ENCODE measurements around the gene ARHGEF7. TPM values are rescaled to one million over a fixed set of nuclear protein-coding genes. Genes with fewer than 3 reads are reported as not detected.

Gene ARHGEF7
- total and polyA plus RNA-seq, 8 donors: 52.8 to 86.0 (median 72.2) TPM

- DNase-seq: peak in 1 of 4 donors; percentile 72
- H3K36me3 ChIP-seq: no peaks in the 10 kb centered on the region
- intact Hi-C loops (cut with DNase I): no loop called here
- no peaks in the 10 kb centered on the region for H3K4me1 ChIP-seq
- no peak overlapping the region for H3K4me3 ChIP-seq
- TF ChIP-seq CTCF (IDR thresholded peaks at IDR 0.05): no peak
- ATAC-seq: no peak
- H3K27me3 ChIP-seq: peaks cover 0 to 12% of the 10 kb centered on the region in 2 donors
- H3K9me3 ChIP-seq: no peaks in the 10 kb centered on the region
- no peak overlapping the region for H3K27ac ChIP-seq
These were observed 24.3 kb downstream of the ARHGEF7 start for GRCh38 chr13:111139452-111139851.

GRCh38 chr13:111139873-111140561 is 24.9 kb downstream of the ARHGEF7 start:
- no peak for ATAC-seq
- intact Hi-C loops (cut with DNase I): no loop called here
- Histone ChIP-seq H3K36me3 (no peaks in the 10 kb centered on the region), H3K4me3 (no peak overlapping the region), H3K27me3 (peaks cover 0 to 12% of the 10 kb centered on the region in 2 donors), H3K27ac (no peak overlapping the region), H3K4me1 (no peaks in the 10 kb centered on the region), H3K9me3 (no peaks in the 10 kb centered on the region)
- TF ChIP-seq CTCF (IDR thresholded peaks at IDR 0.05): no peak
- DNase-seq: no peak

GRCh38 chr13:111140562-111141105 is 25.5 kb downstream of the ARHGEF7 start:
- no peak for TF ChIP-seq CTCF (IDR thresholded peaks at IDR 0.05)
- H3K4me3 ChIP-seq: no peak overlapping the region
- H3K27ac ChIP-seq: no peak overlapping the region
- DNase-seq: no peak
- H3K4me1 ChIP-seq: no peaks in the 10 kb centered on the region
- H3K36me3 ChIP-seq: no peaks in the 10 kb centered on the region
- H3K27me3 ChIP-seq: peaks cover 0 to 12% of the 10 kb centered on the region in 2 donors
- no peaks in the 10 kb centered on the region for H3K9me3 ChIP-seq
- intact Hi-C loops (cut with DNase I): no loop called here
- ATAC-seq: no peak

- Histone ChIP-seq H3K36me3 (no peaks in the 10 kb centered on the region), H3K9me3 (no peaks in the 10 kb centered on the region), H3K4me3 (no peak overlapping the region), H3K27ac (no peak overlapping the region), H3K4me1 (no peaks in the 10 kb centered on the region), H3K27me3 (peaks cover 0 to 12% of the 10 kb centered on the region in 2 donors)
- intact Hi-C loops (cut with DNase I): no loop called here
- DNase-seq: no peak
- no peak for ATAC-seq
- TF ChIP-seq CTCF (IDR thresholded peaks at IDR 0.05): no peak
These were observed 27.4 kb downstream of the ARHGEF7 start for GRCh38 chr13:111142472-111142871.

GRCh38 chr13:111143865-111144540 is 28.9 kb downstream of the ARHGEF7 start:
- DNase-seq (no peak), ATAC-seq (no peak)
- Histone ChIP-seq H3K4me3 (no peak overlapping the region), H3K4me1 (no peaks in the 10 kb centered on the region), H3K9me3 (no peaks in the 10 kb centered on the region), H3K36me3 (no peaks in the 10 kb centered on the region), H3K27me3 (peaks cover 0 to 12% of the 10 kb centered on the region in 2 donors), H3K27ac (no peak overlapping the region)
- intact Hi-C loops (cut with DNase I): no loop called here
- no peak for TF ChIP-seq CTCF (IDR thresholded peaks at IDR 0.05)
